Measurements from ENCODE around the gene FXYD4. TPM values are rescaled to one million over a fixed set of nuclear protein-coding genes. Genes with fewer than 3 reads are reported as not detected.
A peak's percentile ranks its signal among the peaks of the same experiment; 100 is the strongest.

Gene FXYD4
- total and polyA plus RNA-seq, 2 of the 8 experiments (the other 6 are each of a cell fraction or from before 2014, with no cell fraction given): not detected

GRCh38 chr10:43353495-43354329 lies 17.7 kb upstream of the FXYD4 start:
- no peaks in the 10 kb centered on the region for H3K9me3 ChIP-seq (ENCODE audit: insufficient read depth in 2 of 2, low read depth in 1 of 2, low read length in 1 of 2)
- 75% methylated on average over 3 of the region's 3 CpGs; no CpG with 5 or more reads in 1 of the 2 experiments for WGBS, 2 experiments (ENCODE audit: extremely low coverage in 1 of 2, insufficient coverage in 1 of 2, insufficient read length in 1 of 2, insufficient replicate concordance in 2 of 2, low coverage in 1 of 2, low lambda C conversion rate in 2 of 2, missing lambda C conversion rate in 1 of 2)
- no peak for TF ChIP-seq POU5F1 (IDR thresholded peaks at IDR 0.05; ENCODE audit: low read depth, low read length)

More at GRCh38 chr10:43353495-43354329, 17.7 kb upstream of the FXYD4 start:
- peak overlapping the region in 1 of 2 experiments; percentile 28; a peak in 2 of 4 replicates for H3K4me2 ChIP-seq (ENCODE audit: insufficient read depth in 1 of 2, low read depth in 2 of 2, low read length in 2 of 2)
- H3K27me3 ChIP-seq (replicated peaks in 1 of 4; ENCODE audit: control insufficient read depth in 3 of 4, extremely low read depth in 1 of 4, insufficient read depth in 3 of 4, low read length in 3 of 4): no peaks in the 10 kb centered on the region
- no peak overlapping the region for H3K23ac ChIP-seq (ENCODE audit: insufficient read length)
- no peak overlapping the region for H3K27ac ChIP-seq (ENCODE audit: low read depth, low read length)
- H2BK12ac ChIP-seq (ENCODE audit: low read depth, low read length): no peak overlapping the region
- peaks cover 0 to 12% (median 6%) of the 10 kb centered on the region in 4 experiments; a peak in 4 of 7 replicates for H3K4me1 ChIP-seq (replicated peaks in 1 of 4; ENCODE audit: control insufficient read depth in 3 of 4, insufficient read depth in 4 of 4, low read length in 3 of 4)
- H3K79me1 ChIP-seq (ENCODE audit: low read depth, low read length): no peaks in the 10 kb centered on the region
- H3K18ac ChIP-seq (ENCODE audit: extremely low read depth, low read length): no peak overlapping the region
- no peak overlapping the region for H3K9ac ChIP-seq (replicated peaks in 1 of 4; ENCODE audit: extremely low read depth in 1 of 4, low read depth in 3 of 4, low read length in 3 of 4)
- DNase-seq (ENCODE audit: low read depth in 1 of 2, low spot score in 2 of 2): no peak
- no peaks in the 10 kb centered on the region for H3K36me3 ChIP-seq (ENCODE audit: control insufficient read depth in 2 of 4, insufficient read depth in 4 of 4, low read length in 3 of 4)
- H2BK120ac ChIP-seq (replicated peaks; ENCODE audit: low read depth, low read length): no peak overlapping the region
- POLR2A ChIA-PET (ENCODE audit: partially characterized antibody): interaction anchor here (0.6 to 1.2 kb wide), 2 partner anchors 41 to 50 kb away, joined by 3 to 4 read pairs; no protein-coding TSS in a partner anchor
- H4K8ac ChIP-seq (ENCODE audit: extremely low read depth, insufficient read depth, low read length): no peak overlapping the region
- no peak overlapping the region for H2AFZ ChIP-seq (ENCODE audit: low read length)
- H2BK15ac ChIP-seq (ENCODE audit: low read length): no peak overlapping the region
- no peaks in the 10 kb centered on the region for H4K20me1 ChIP-seq (replicated peaks in 1 of 2; ENCODE audit: control insufficient read depth in 1 of 2, insufficient read depth in 2 of 2, low read length in 2 of 2)
- no peaks in the 10 kb centered on the region for H3K23me2 ChIP-seq (ENCODE audit: low read depth, low read length)
- no peak overlapping the region for H2AK5ac ChIP-seq (ENCODE audit: low read depth, low read length)
- no peak overlapping the region for H3K56ac ChIP-seq (replicated peaks; ENCODE audit: insufficient read length, low read depth, low read length)
- FAIRE-seq: no peak
- no peak overlapping the region for H3K14ac ChIP-seq (ENCODE audit: insufficient read length)
- H3K79me2 ChIP-seq (ENCODE audit: control insufficient read depth in 1 of 2, insufficient read depth in 2 of 2, low read length in 2 of 2): no peaks in the 10 kb centered on the region
- H3K4me3 ChIP-seq (ENCODE audit: extremely low read depth in 1 of 4, insufficient read depth in 2 of 4, low read depth in 3 of 4, low read length in 4 of 4): no peak overlapping the region
- no peak overlapping the region for H4K5ac ChIP-seq (ENCODE audit: insufficient read length, low read depth, low read length)
- H2BK20ac ChIP-seq (ENCODE audit: low read length): no peak overlapping the region
- H4K91ac ChIP-seq (replicated peaks; ENCODE audit: insufficient read length, low read length): no peak overlapping the region
- no peak overlapping the region for H3K4ac ChIP-seq (replicated peaks; ENCODE audit: insufficient read length, low read depth, low read length)
- CTCF ChIA-PET (ENCODE audit: partially characterized antibody): interaction anchor here (0.6 to 5.3 kb wide), 12 partner anchors 13 to 180 kb away, joined by 3 to 29 read pairs (median 4); no protein-coding TSS in a partner anchor
- no peak overlapping the region for H2BK5ac ChIP-seq (ENCODE audit: low read depth, low read length)

Data from H1 (cell line).